Activated CD4-positive, alpha-beta T cell treated with anti-CD3 and anti-CD28 coated beads, Interleukin-2, amount 10 ng/mL, durations not matched to agents 24 days and 14 days (primary cell): ENCODE measurements around the gene MEMO1. TPM values are rescaled to one million over a fixed set of nuclear protein-coding genes. Genes with fewer than 3 reads are reported as not detected.

Source experiments
- DNase-seq: peaks from one replicate; pipeline ENCODE4 v3.0.0; 2022
- H3K27ac Mint-ChIP-seq: one replicate; pipeline ENCODE4 v1.8.0; 2022; ENCODE audit warnings: mild to moderate bottlenecking, mixed read lengths
- H3K27me3 Mint-ChIP-seq: one replicate; pipeline ENCODE4 v1.8.0; 2022; ENCODE audit warnings: mixed read lengths
- H3K36me3 Mint-ChIP-seq: one replicate; pipeline ENCODE4 v1.8.0; 2022; ENCODE audit warnings: low read depth, mild to moderate bottlenecking, mixed read lengths
- H3K4me1 Mint-ChIP-seq: one replicate; pipeline ENCODE4 v1.8.0; 2021; ENCODE audit warnings: mixed read lengths
- H3K4me3 Mint-ChIP-seq: one replicate; pipeline ENCODE4 v1.8.0; 2022; ENCODE audit warnings: mild to moderate bottlenecking, moderate library complexity, mixed read lengths
- H3K9me3 Mint-ChIP-seq: one replicate; pipeline ENCODE4 v1.8.0; 2021; ENCODE audit warnings: mixed read lengths
- intact Hi-C: fragments of 100-400 bp; cut with micrococcal nuclease; formaldehyde crosslinking; loops from one replicate; pipeline ENCODE4 v1.15.1; 2023
- total RNA-seq: library from RNA; stranded (reverse); gene quantifications from 2 replicates; pipeline ENCODE4 v1.2.3, GENCODE V29; 2022

MEMO1 gene
- total RNA-seq, 1 donor from 2014 or later: 64.0 TPM

- H3K4me3 Mint-ChIP-seq: peak overlapping the region; percentile 97
- peak overlapping the region; percentile 85 for H3K27ac Mint-ChIP-seq
- H3K9me3 Mint-ChIP-seq: no peaks in the 10 kb centered on the region
- H3K4me1 Mint-ChIP-seq: peaks cover 44% of the 10 kb centered on the region
- DNase-seq: peak; percentile 84
- intact Hi-C loops: loop anchor here (1.0 to 5.0 kb wide), 5 partner anchors 59 to 1589 kb away; partner anchors contain the start of genes BIRC6, FAM98A and SLC30A6
- peaks cover 21% of the 10 kb centered on the region for H3K36me3 Mint-ChIP-seq
- no peaks in the 10 kb centered on the region for H3K27me3 Mint-ChIP-seq
These were observed 1.1 kb downstream of the MEMO1 start for GRCh38 chr2:32009516-32010256.

GRCh38 chr2:32008805-32009515 is 1.8 kb downstream of the MEMO1 start:
- no peaks in the 10 kb centered on the region for H3K27me3 Mint-ChIP-seq
- intact Hi-C loops: loop anchor here (1.0 to 5.0 kb wide), 2 partner anchors 122 to 156 kb away; partner anchors contain the start of gene SLC30A6
- peak; percentile 54 for DNase-seq
- H3K36me3 Mint-ChIP-seq: peaks cover 24% of the 10 kb centered on the region
- H3K9me3 Mint-ChIP-seq: no peaks in the 10 kb centered on the region
- H3K4me3 Mint-ChIP-seq: peak overlapping the region; percentile 97
- peak overlapping the region; percentile 85 for H3K27ac Mint-ChIP-seq
- peaks cover 49% of the 10 kb centered on the region for H3K4me1 Mint-ChIP-seq

- peaks cover 48% of the 10 kb centered on the region for H3K4me1 Mint-ChIP-seq
- H3K36me3 Mint-ChIP-seq: peaks cover 24% of the 10 kb centered on the region
- no peaks in the 10 kb centered on the region for H3K27me3 Mint-ChIP-seq
- no peak overlapping the region for H3K4me3 Mint-ChIP-seq
- DNase-seq: peak; percentile 34
- intact Hi-C loops: loop anchor here (1.0 to 5.0 kb wide), 2 partner anchors 12 to 120 kb away; no protein-coding TSS in a partner anchor
- H3K27ac Mint-ChIP-seq: no peak overlapping the region
- no peaks in the 10 kb centered on the region for H3K9me3 Mint-ChIP-seq
These were observed 3.8 kb downstream of the MEMO1 start for GRCh38 chr2:32007121-32007391.

- intact Hi-C loops: loop anchor here (5.0 kb wide), 1 partner anchor 118 kb away; no protein-coding TSS in a partner anchor
- Mint-ChIP-seq H3K4me3 (no peak overlapping the region), H3K27ac (no peak overlapping the region), H3K27me3 (no peaks in the 10 kb centered on the region), H3K36me3 (peaks cover 25% of the 10 kb centered on the region), H3K4me1 (peaks cover 44% of the 10 kb centered on the region), H3K9me3 (no peaks in the 10 kb centered on the region)
- peak; percentile 40 for DNase-seq
These were observed 5.3 kb downstream of the MEMO1 start for GRCh38 chr2:32005371-32005976.

GRCh38 chr2:32003791-32004190 is 7.0 kb downstream of the MEMO1 start:
- intact Hi-C loops: no loop called here
- Mint-ChIP-seq H3K36me3 (peaks cover 23% of the 10 kb centered on the region), H3K27ac (no peak overlapping the region), H3K27me3 (no peaks in the 10 kb centered on the region), H3K4me1 (peaks cover 50% of the 10 kb centered on the region), H3K9me3 (no peaks in the 10 kb centered on the region), H3K4me3 (no peak overlapping the region)
- DNase-seq: peak; percentile 30

DNA sequence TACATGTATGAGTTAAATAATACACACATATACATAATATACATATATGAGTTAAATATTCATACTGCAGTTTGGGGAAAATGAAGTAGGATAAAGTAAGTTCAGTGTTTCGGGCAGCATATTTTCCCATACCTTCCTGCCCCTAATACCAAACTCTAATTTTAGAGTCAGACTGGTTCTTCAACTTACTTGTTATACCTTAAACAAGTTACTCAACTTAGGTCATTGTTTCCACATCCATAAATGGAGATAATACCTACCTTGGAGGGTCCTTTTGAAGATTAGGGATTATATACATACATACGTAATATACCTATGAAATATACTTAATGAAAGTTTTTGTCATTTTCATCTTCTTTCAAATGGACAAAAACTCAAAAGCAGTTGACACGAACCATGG is 8.4 kb downstream of the MEMO1 start:
- no peaks in the 10 kb centered on the region for H3K9me3 Mint-ChIP-seq
- intact Hi-C loops: no loop called here
- no peak overlapping the region for H3K4me3 Mint-ChIP-seq
- peaks cover 25% of the 10 kb centered on the region for H3K36me3 Mint-ChIP-seq
- no peak for DNase-seq
- no peak overlapping the region for H3K27ac Mint-ChIP-seq
- no peaks in the 10 kb centered on the region for H3K27me3 Mint-ChIP-seq
- peaks cover 48% of the 10 kb centered on the region for H3K4me1 Mint-ChIP-seq

- no peaks in the 10 kb centered on the region for H3K9me3 Mint-ChIP-seq
- intact Hi-C loops: no loop called here
- peaks cover 35% of the 10 kb centered on the region for H3K4me1 Mint-ChIP-seq
These were observed 11.4 kb downstream of the MEMO1 start for GRCh38 chr2:31999438-31999837.

DNA sequence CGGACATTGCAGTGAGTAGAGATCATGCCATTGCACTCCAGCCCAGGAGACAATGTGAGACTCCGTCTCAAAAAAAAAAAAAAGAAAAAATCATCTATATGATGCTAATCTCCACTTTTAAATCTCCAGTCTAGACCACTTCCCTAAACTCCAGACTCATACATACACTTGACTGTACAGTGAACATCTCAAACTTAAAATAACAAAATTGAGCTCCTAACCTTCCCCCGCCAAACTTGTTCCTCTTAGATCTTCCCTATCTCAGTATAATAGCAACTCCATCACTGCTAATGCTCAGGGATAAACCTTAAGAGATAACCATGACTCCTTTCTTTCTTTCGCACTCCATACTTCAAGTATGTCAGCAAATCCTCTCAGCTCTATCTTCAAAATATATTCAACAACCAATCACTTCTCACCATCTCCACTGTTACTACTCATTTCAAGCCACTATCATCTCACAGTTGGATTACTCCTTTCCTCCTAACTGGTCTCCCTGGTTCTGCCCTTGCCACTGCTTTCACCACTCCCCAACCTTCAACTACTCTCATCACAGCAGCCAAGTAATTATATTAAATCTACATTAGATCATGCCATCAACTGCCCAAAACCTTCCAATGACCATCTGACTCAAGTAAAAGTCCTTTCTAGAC is 12.0 kb downstream of the MEMO1 start:
- Mint-ChIP-seq H3K27ac (peak overlapping the region; percentile 9), H3K36me3 (peaks cover 11% of the 10 kb centered on the region), H3K4me1 (peaks cover 32% of the 10 kb centered on the region), H3K27me3 (no peaks in the 10 kb centered on the region), H3K9me3 (no peaks in the 10 kb centered on the region), H3K4me3 (peak overlapping the region; percentile 23)
- no peak for DNase-seq
- intact Hi-C loops: no loop called here

More at GRCh38 chr2:31999438-31999837, 11.4 kb downstream of the MEMO1 start:
- DNase-seq: no peak
- Mint-ChIP-seq H3K36me3 (peaks cover 14% of the 10 kb centered on the region), H3K4me3 (no peak overlapping the region), H3K27ac (no peak overlapping the region), H3K27me3 (no peaks in the 10 kb centered on the region)

GRCh38 chr2:31997653-31998052 is 13.2 kb downstream of the MEMO1 start:
- Mint-ChIP-seq H3K9me3 (no peaks in the 10 kb centered on the region), H3K36me3 (peaks cover 14% of the 10 kb centered on the region), H3K4me3 (no peak overlapping the region), H3K27ac (no peak overlapping the region), H3K27me3 (no peaks in the 10 kb centered on the region), H3K4me1 (peaks cover 35% of the 10 kb centered on the region)
- intact Hi-C loops: no loop called here
- DNase-seq: no peak

DNA sequence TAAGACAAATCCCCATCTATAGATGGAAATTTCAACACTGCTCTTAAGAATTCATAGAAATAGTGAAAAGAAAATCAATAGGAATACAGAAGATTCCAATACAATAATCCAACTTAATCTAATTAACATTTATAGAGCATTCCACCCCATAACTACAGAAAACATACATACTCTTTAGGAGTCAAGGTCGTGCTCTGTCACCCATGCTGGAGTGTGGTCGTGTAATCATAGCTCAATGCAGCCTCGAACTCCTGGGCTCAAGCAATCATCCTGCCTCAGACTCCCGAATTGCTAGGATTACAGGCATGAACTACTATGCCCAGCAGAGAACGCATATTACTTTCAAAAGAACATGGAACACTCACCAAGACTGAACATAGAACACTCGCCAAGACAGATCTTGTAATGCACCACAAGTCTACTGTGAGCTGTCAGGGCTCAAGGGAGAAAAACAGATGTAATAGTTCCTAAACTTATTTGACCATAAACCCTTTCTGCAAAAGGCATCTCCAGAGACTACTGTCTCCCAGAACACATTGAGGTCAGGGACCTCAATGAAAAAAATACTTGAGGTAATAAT is 14.1 kb downstream of the MEMO1 start:
- Mint-ChIP-seq H3K27ac (no peak overlapping the region), H3K27me3 (no peaks in the 10 kb centered on the region)

DNA sequence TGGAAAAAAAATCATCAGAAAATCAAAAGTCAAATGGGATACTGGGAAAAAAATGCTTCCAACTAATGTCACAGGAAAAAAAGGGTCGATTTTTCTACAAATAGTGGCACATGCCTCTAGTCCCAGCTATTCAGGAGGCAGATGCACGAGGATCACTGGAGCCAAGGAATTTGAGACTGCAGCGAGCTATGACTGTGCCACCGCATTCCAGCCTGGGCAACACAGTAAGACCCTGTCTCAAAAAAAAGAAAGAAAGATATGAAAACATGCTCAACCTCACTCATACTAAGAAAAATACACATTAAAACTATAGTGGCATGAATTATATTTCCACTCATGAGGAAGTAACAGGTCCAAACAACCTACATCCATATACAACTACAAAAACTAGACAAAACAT is 17.9 kb downstream of the MEMO1 start:
- no peak overlapping the region for H3K27ac Mint-ChIP-seq
- peaks cover 28% of the 10 kb centered on the region for H3K4me1 Mint-ChIP-seq
- H3K27me3 Mint-ChIP-seq: no peaks in the 10 kb centered on the region
- intact Hi-C loops: no loop called here
- H3K9me3 Mint-ChIP-seq: no peaks in the 10 kb centered on the region
- peaks cover 14% of the 10 kb centered on the region for H3K36me3 Mint-ChIP-seq
- H3K4me3 Mint-ChIP-seq: no peak overlapping the region
- no peak for DNase-seq

More for the DNA sequence above, 14.1 kb downstream of the MEMO1 start:
- no peak for DNase-seq
- intact Hi-C loops: no loop called here
- no peak overlapping the region for H3K4me3 Mint-ChIP-seq
- peaks cover 39% of the 10 kb centered on the region for H3K4me1 Mint-ChIP-seq
- no peaks in the 10 kb centered on the region for H3K9me3 Mint-ChIP-seq
- peaks cover 17% of the 10 kb centered on the region for H3K36me3 Mint-ChIP-seq

DNA sequence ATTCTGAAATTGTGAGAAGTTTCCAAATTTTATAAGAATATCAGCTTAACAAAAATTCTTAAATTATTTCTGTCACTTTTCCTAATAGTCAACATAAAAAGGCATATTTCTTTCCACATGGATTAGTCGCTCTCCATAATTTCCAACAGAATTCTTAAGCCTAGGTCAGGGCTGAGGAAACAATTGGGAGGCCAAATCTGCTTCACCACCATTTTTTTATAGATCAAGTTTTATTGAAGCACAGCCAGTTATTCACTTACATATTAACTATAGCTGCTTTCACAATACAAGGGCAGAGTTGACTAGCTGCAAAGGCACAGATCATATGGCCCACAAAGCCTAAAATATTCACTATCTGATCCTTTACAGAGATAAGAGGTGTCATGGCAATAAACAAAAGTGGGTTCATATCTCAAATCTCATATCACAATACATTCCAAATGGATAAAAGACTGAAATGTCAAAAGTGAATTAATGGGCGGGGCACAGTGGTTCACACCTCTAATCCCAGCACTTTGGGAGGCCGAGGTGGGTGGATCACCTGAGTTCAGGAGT is 18.7 kb downstream of the MEMO1 start:
- Mint-ChIP-seq H3K9me3 (no peaks in the 10 kb centered on the region), H3K4me1 (peaks cover 24% of the 10 kb centered on the region)
- intact Hi-C loops: no loop called here

GRCh38 chr2:31989946-31990345 is 20.9 kb downstream of the MEMO1 start:
- intact Hi-C loops: no loop called here
- Mint-ChIP-seq H3K27me3 (no peaks in the 10 kb centered on the region), H3K4me1 (peaks cover 20% of the 10 kb centered on the region), H3K4me3 (no peak overlapping the region), H3K27ac (no peak overlapping the region), H3K36me3 (peaks cover 10% of the 10 kb centered on the region), H3K9me3 (no peaks in the 10 kb centered on the region)
- DNase-seq: no peak

More for the DNA sequence above, 18.7 kb downstream of the MEMO1 start:
- Mint-ChIP-seq H3K4me3 (no peak overlapping the region), H3K36me3 (peaks cover 12% of the 10 kb centered on the region), H3K27me3 (no peaks in the 10 kb centered on the region), H3K27ac (no peak overlapping the region)
- DNase-seq: no peak
